IPS DF 4.7 (cell line): ENCODE data around the gene PODN.

Experiments
- DNase-seq: peaks from one replicate; pipeline ENCODE4 v3.0.0-alpha.2; 2013; ENCODE audit warnings: low spot score; ENCODE audit errors: extremely low read depth

The PODN gene

GRCh38 chr1:53051676-53052075, 10.3 kb upstream of the PODN start:
- DNase-seq: no peak

- DNase-seq: no peak
Measured at GRCh38 chr1:53057127-53057526, 4.9 kb upstream of the PODN start.

GRCh38 chr1:53060579-53060978, 1.4 kb upstream of the PODN start:
- DNase-seq: no peak

- no peak for DNase-seq
Measured at GRCh38 chr1:53061123-53061858, 722 bp upstream of the PODN start.

GRCh38 chr1:53062708-53063591, 937 bp downstream of the PODN start:
- no peak for DNase-seq

- DNase-seq: no peak
Measured at GRCh38 chr1:53063744-53064515, 1.9 kb downstream of the PODN start.

GRCh38 chr1:53065391-53065790, 3.4 kb downstream of the PODN start:
- DNase-seq: no peak

- DNase-seq: no peak
Measured at GRCh38 chr1:53066488-53066887, 4.5 kb downstream of the PODN start.

GRCh38 chr1:53066891-53067738, 5.1 kb downstream of the PODN start:
- DNase-seq: no peak

- DNase-seq: no peak
Measured at GRCh38 chr1:53067886-53068285, 5.9 kb downstream of the PODN start.

GRCh38 chr1:53068314-53069099, 6.5 kb downstream of the PODN start:
- no peak for DNase-seq

- no peak for DNase-seq
Measured at GRCh38 chr1:53069265-53069662, 7.3 kb downstream of the PODN start.

GRCh38 chr1:53069663-53070327, 7.8 kb downstream of the PODN start:
- DNase-seq: no peak

GRCh38 chr1:53070621-53071020, 8.6 kb downstream of the PODN start:
- no peak for DNase-seq

GRCh38 chr1:53071167-53071865, 9.3 kb downstream of the PODN start:
- DNase-seq: no peak

GRCh38 chr1:53071915-53072314, 9.9 kb downstream of the PODN start:
- no peak for DNase-seq

GRCh38 chr1:53073287-53073686, 11.3 kb downstream of the PODN start:
- no peak for DNase-seq

GRCh38 chr1:53073868-53074311, 11.9 kb downstream of the PODN start:
- DNase-seq: no peak
